IMR-90 (cell line): Measurements from ENCODE around the gene CMBL. TPM values are rescaled to one million over a fixed set of nuclear protein-coding genes. Genes with fewer than 3 reads are reported as not detected.

ENCODE experiments used
- ATAC-seq: fragments of 200-7000 bp; cut with Tn5 transposase; 2 replicates; pipeline ENCODE4 v1.9.1; 2020; ENCODE audit warnings: low read depth, mild to moderate bottlenecking, moderate library complexity
- BruUV-seq: library from RNA; stranded (reverse); fragments of 400-500 nt; replicated peaks from 2 replicates; lab custom pipeline; 2021; lab: Mats Ljungman, UMichigan
- CTCF ChIA-PET: fragments of 300-600 bp; formaldehyde crosslinking; extraction: SDS; loops from one replicate; lab custom pipeline; 2021; ENCODE audit warnings: antibody characterized with exemption; lab: Yijun Ruan, JAX
- POLR2A ChIA-PET: fragments of 300-600 bp; sonication (Branson Sonifier 250); formaldehyde crosslinking; loops from one replicate; lab custom pipeline; 2022; ENCODE audit warnings: antibody characterized with exemption; ENCODE audit not compliant: unreplicated experiment; lab: Charles Lee
- DNase-seq: peaks from one replicate; pipeline ENCODE4 v3.0.0; 2013
- H2AFZ ChIP-seq: replicated peaks from 2 replicates; pipeline ENCODE3; 2013; ENCODE audit warnings: low read length, mild to moderate bottlenecking; ENCODE audit not compliant: poor library complexity
- H2AK5ac ChIP-seq: 2 replicates; pipeline ENCODE4 v1.6.1; 2013; ENCODE audit warnings: low read depth, low read length, inconsistent platforms
- H2AK9ac ChIP-seq: replicated peaks from 2 replicates; pipeline ENCODE3; 2013; ENCODE audit warnings: mild to moderate bottlenecking, low read depth, low read length, moderate library complexity; ENCODE audit not compliant: poor library complexity
- H2BK120ac ChIP-seq: 2 replicates; pipeline ENCODE4 v1.6.1; 2013; ENCODE audit warnings: low read depth, low read length, inconsistent platforms
- H2BK15ac ChIP-seq: 3 replicates; pipeline ENCODE4 v1.6.1; 2013; ENCODE audit warnings: low read depth, low read length, inconsistent platforms
- H2BK20ac ChIP-seq: 2 replicates; pipeline ENCODE4 v1.6.1; 2013; ENCODE audit warnings: low read depth, mild to moderate bottlenecking, inconsistent platforms, low read length, moderate library complexity
- H2BK5ac ChIP-seq: 2 replicates; pipeline ENCODE4 v1.6.1; 2013; ENCODE audit warnings: mild to moderate bottlenecking, low read depth, low read length, inconsistent platforms; ENCODE audit not compliant: poor library complexity, severe bottlenecking
- H3K14ac ChIP-seq: replicated peaks from 2 replicates; pipeline ENCODE4 v1.6.1; 2013; ENCODE audit warnings: low read depth, low read length, inconsistent platforms
- H3K18ac ChIP-seq: 2 replicates; pipeline ENCODE4 v1.6.1; 2013; ENCODE audit warnings: low read depth, low read length, control low read depth
- H3K23ac ChIP-seq: 2 replicates; pipeline ENCODE4 v1.6.1; 2013; ENCODE audit warnings: low read depth, low read length, inconsistent platforms
- H3K27ac ChIP-seq: 2 replicates; pipeline ENCODE4 v1.5.1; 2013; ENCODE audit warnings: mild to moderate bottlenecking, control low read depth, low read length; ENCODE audit not compliant: insufficient read depth
- H3K27me3 ChIP-seq: 2 replicates; pipeline ENCODE4 v1.6.1; 2013; ENCODE audit warnings: low read length; ENCODE audit not compliant: control insufficient read depth, insufficient read depth
- H3K36me3 ChIP-seq: 2 replicates; pipeline ENCODE4 v1.6.1; 2013; ENCODE audit warnings: low read length, mixed read lengths; ENCODE audit not compliant: control insufficient read depth, insufficient read depth
- H3K4ac ChIP-seq: 2 replicates; pipeline ENCODE4 v1.6.1; 2013; ENCODE audit warnings: low read depth, low read length, inconsistent platforms
- H3K4me1 ChIP-seq: 2 replicates; pipeline ENCODE4 v1.6.1; 2013; ENCODE audit warnings: low read length, mixed read lengths; ENCODE audit not compliant: control insufficient read depth, insufficient read depth
- H3K4me2 ChIP-seq: 2 replicates; pipeline ENCODE4 v1.6.1; 2013; ENCODE audit warnings: low read depth, mild to moderate bottlenecking, control low read depth, low read length, moderate library complexity
- H3K4me3 ChIP-seq: 2 replicates; pipeline ENCODE4 v1.5.1; 2013; ENCODE audit warnings: low read depth, mild to moderate bottlenecking, control low read depth, low read length, moderate library complexity; ENCODE audit not compliant: insufficient read depth
- H3K56ac ChIP-seq: 2 replicates; pipeline ENCODE4 v1.6.1; 2013; ENCODE audit warnings: low read length, inconsistent platforms; ENCODE audit not compliant: insufficient read depth; ENCODE audit errors: extremely low read depth
- H3K79me1 ChIP-seq, 2 experiments: 2 replicates each; pipeline ENCODE4 v1.6.1; 2013; ENCODE audit warnings: low read length in 2 of 2, inconsistent platforms in 1 of 2, low read depth in 1 of 2
- H3K9ac ChIP-seq: 2 replicates; pipeline ENCODE4 v1.6.1; 2013; ENCODE audit warnings: low read depth, low read length, control low read depth
- H3K9me1 ChIP-seq: 2 replicates; pipeline ENCODE4 v1.6.1; 2013; ENCODE audit warnings: low read length, inconsistent platforms; ENCODE audit not compliant: insufficient read depth
- H3K9me3 ChIP-seq: 2 replicates; pipeline ENCODE4 v1.6.1; 2013; ENCODE audit warnings: low read length; ENCODE audit not compliant: control insufficient read depth, insufficient read depth
- H4K20me1 ChIP-seq: 2 replicates; pipeline ENCODE4 v1.6.1; 2013; ENCODE audit warnings: low read length, inconsistent platforms; ENCODE audit not compliant: insufficient read depth
- H4K5ac ChIP-seq: 2 replicates; pipeline ENCODE4 v1.6.1; 2013; ENCODE audit warnings: mild to moderate bottlenecking, low read depth, low read length, control low read depth
- H4K8ac ChIP-seq, 2 experiments: 2 replicates each; pipeline ENCODE4 v1.6.1; 2013; ENCODE audit warnings: low read depth in 2 of 2, low read length in 2 of 2, control low read depth in 1 of 2, inconsistent platforms in 1 of 2
- H4K91ac ChIP-seq: 2 replicates; pipeline ENCODE4 v1.6.1; 2013; ENCODE audit warnings: low read depth, low read length, inconsistent platforms; ENCODE audit not compliant: insufficient read depth
- BHLHE40 ChIP-seq: fragments of 150-350 bp; IDR thresholded peaks from 2 replicates; pipeline ENCODE4 v1.6.1; 2016; ENCODE audit warnings: mild to moderate bottlenecking, low read depth, low read length
- CEBPB ChIP-seq: IDR thresholded peaks from 2 replicates; pipeline ENCODE4 v1.6.1; 2012; ENCODE audit warnings: low read depth, low read length, improper control_type of control experiment
- CHD1 ChIP-seq: IDR thresholded peaks from 2 replicates; pipeline ENCODE4 v1.6.1; 2012; ENCODE audit warnings: low read depth, low read length, improper control_type of control experiment
- CTCF ChIP-seq: conservative IDR thresholded peaks from 2 replicates; pipeline ENCODE4 v1.5.1; 2012; ENCODE audit warnings: mild to moderate bottlenecking, low read depth, low read length, improper control_type of control experiment
- MAFK ChIP-seq: IDR thresholded peaks from 2 replicates; pipeline ENCODE4 v1.6.1; 2012; ENCODE audit warnings: low read depth, low read length, improper control_type of control experiment
- MAZ ChIP-seq: IDR thresholded peaks from 2 replicates; pipeline ENCODE4 v1.6.1; 2012; ENCODE audit warnings: low read depth, mild to moderate bottlenecking, low read length, improper control_type of control experiment, moderate library complexity, borderline replicate concordance
- MXI1 ChIP-seq: IDR thresholded peaks from 2 replicates; pipeline ENCODE4 v1.6.1; 2012; ENCODE audit warnings: low read depth, mild to moderate bottlenecking, low read length, moderate library complexity, borderline replicate concordance
- NFE2L2 ChIP-seq: fragments of 150-350 bp; IDR thresholded peaks from 2 replicates; pipeline ENCODE4 v1.6.1; 2016; ENCODE audit warnings: low read depth, mild to moderate bottlenecking, low read length
- RAD21 ChIP-seq: IDR thresholded peaks from 2 replicates; pipeline ENCODE4 v1.6.1; 2012; ENCODE audit warnings: low read length, improper control_type of control experiment
- RCOR1 ChIP-seq: IDR thresholded peaks from 2 replicates; pipeline ENCODE4 v1.6.1; 2012; ENCODE audit warnings: mild to moderate bottlenecking, low read length, improper control_type of control experiment; ENCODE audit not compliant: insufficient replicate concordance
- SMC3 ChIP-seq: fragments of 150-350 bp; IDR thresholded peaks from 2 replicates; pipeline ENCODE4 v1.6.1; 2016; ENCODE audit warnings: low read depth, mild to moderate bottlenecking, antibody characterized with exemption, low read length, moderate library complexity
- USF2 ChIP-seq: fragments of 150-350 bp; IDR thresholded peaks from 2 replicates; pipeline ENCODE4 v1.6.1; 2017; ENCODE audit warnings: mild to moderate bottlenecking, antibody characterized with exemption, low read length, low read depth
- WGBS, 2 experiments: methylation state at CpG; one replicate each; pipeline versions ENCODE4 v1.1.5 to v1.1.7; 2013; ENCODE audit warnings: missing lambda C conversion rate in 2 of 2; ENCODE audit not compliant: insufficient read length in 1 of 2; ENCODE audit errors: extremely low coverage in 2 of 2; 5-methylcytosine and 5-hydroxymethylcytosine counted together
- dilution Hi-C: fragments of 300-500 bp; cut with HindIII; formaldehyde crosslinking; loops from one replicate; pipeline ENCODE4 v1.14.3; 2018; ENCODE audit warnings: low sequenced_read_pairs; ENCODE audit not compliant: unreplicated experiment
- in situ Hi-C: fragments of 300-500 bp; cut with MboI; formaldehyde crosslinking; loops from 3 replicates; pipeline ENCODE4 v1.14.3; 2019; ENCODE audit warnings: low sequenced_read_pairs, inconsistent platforms, mixed read lengths
- intact Hi-C: fragments of 100-400 bp; cut with micrococcal nuclease; formaldehyde crosslinking; loops from 2 replicates; pipeline ENCODE4 v1.10.0; 2022
- polyA plus RNA-seq, 3 experiments: library from polyadenylated mRNA; depleted of rRNA; stranded (reverse); fragments of >200 nt; gene quantifications; 2 replicates each; pipeline ENCODE4 v1.2.3, GENCODE V29; 2012; ENCODE audit warnings: low replicate concordance in 1 of 3
- total RNA-seq: library from RNA; depleted of rRNA; stranded (reverse); fragments of >200 nt; gene quantifications from 2 replicates; pipeline ENCODE4 v1.2.3, GENCODE V29; 2012

Gene CMBL
- total and polyA plus RNA-seq, 2 of the 4 experiments (the other 2 are of a cell fraction), result 5.0 to 26.3 TPM

- no peak overlapping the region for H3K27ac ChIP-seq
- no peak overlapping the region for H4K91ac ChIP-seq
- dilution Hi-C loops (no loop called here), in situ Hi-C loops (no loop called here), intact Hi-C loops (no loop called here)
- H3K36me3 ChIP-seq, result peaks cover 2% of the 10 kb centered on the region; the same call in 1 of the 2 replicates
- no peak overlapping the region for H3K14ac ChIP-seq
- 0 out of 2 replicates have a peak, but pooled peaks cover 7% of the 10 kb centered on the region for H3K9me1 ChIP-seq
- ChIA-PET CTCF (no interaction called here), POLR2A (no interaction called here)
- H4K20me1 ChIP-seq, result no peaks in the 10 kb centered on the region
- H2AK5ac ChIP-seq, result no peak overlapping the region
- H2BK20ac ChIP-seq, result no peak overlapping the region
- H3K56ac ChIP-seq, result no peak overlapping the region
- H3K4ac ChIP-seq, result no peak overlapping the region
- no peak overlapping the region for H2BK5ac ChIP-seq
- no peak overlapping the region for H3K4me3 ChIP-seq
- ATAC-seq, result no peak
- no peak overlapping the region for H2AFZ ChIP-seq
- H3K4me2 ChIP-seq, result no peak overlapping the region
- peaks cover 2% of the 10 kb centered on the region; the same call in 1 of the 2 replicates for H3K4me1 ChIP-seq
- H3K79me1 ChIP-seq, result peaks cover 0 to 9% of the 10 kb centered on the region in 2 experiments; a peak in 1 of 4 replicates
- no peak overlapping the region for H2BK120ac ChIP-seq
- H3K9ac ChIP-seq, result no peak overlapping the region
- no peaks in the 10 kb centered on the region for H3K27me3 ChIP-seq
- no peak overlapping the region for H2AK9ac ChIP-seq
- no peak overlapping the region for H3K18ac ChIP-seq
- H4K8ac ChIP-seq, result no peak overlapping the region
- no peak overlapping the region for H2BK15ac ChIP-seq
- WGBS, 2 experiments, result no CpG with 5 or more reads among the region's 7 CpGs
- no peak for TF ChIP-seq NFE2L2
- no peak for TF ChIP-seq BHLHE40
- TF ChIP-seq RAD21, result no peak
- TF ChIP-seq MXI1, result no peak
- TF ChIP-seq MAZ, result no peak
- no peak for TF ChIP-seq CEBPB
- no peak for TF ChIP-seq MAFK
- no peak for TF ChIP-seq CHD1
- TF ChIP-seq USF2, result no peak
- TF ChIP-seq RCOR1, result no peak
- TF ChIP-seq SMC3, result no peak
- no peak for TF ChIP-seq CTCF
- DNase-seq, result no peak
- no TSS peak for BruUV-seq
- H3K23ac ChIP-seq, result no peak overlapping the region
- H4K5ac ChIP-seq, result no peak overlapping the region
- H3K9me3 ChIP-seq, result no peaks in the 10 kb centered on the region
Observed at GRCh38 chr5:10301266-10301665, 6.4 kb downstream of the CMBL start.
